IPS-20b (cell line): Measurements from ENCODE around the gene TCEANC2.
"Not testable (repeated sequence)": the region's sequence is repeated elsewhere in the genome, so short reads cannot be mapped to it uniquely, and the experiment has no call there.

ENCODE experiments used
- H3K27ac ChIP-seq: one replicate; pipeline ENCODE4 v1.5.1; 2013; ENCODE audit warnings: low read length
- H3K27me3 ChIP-seq: 2 replicates; pipeline ENCODE4 v1.6.1; 2013; ENCODE audit warnings: mild to moderate bottlenecking, low read length, inconsistent platforms; ENCODE audit not compliant: insufficient read depth
- H3K36me3 ChIP-seq: 2 replicates; pipeline ENCODE4 v1.6.1; 2013; ENCODE audit warnings: low read depth, mild to moderate bottlenecking, inconsistent platforms, low read length, moderate library complexity; ENCODE audit not compliant: insufficient read depth
- H3K4me1 ChIP-seq: 2 replicates; pipeline ENCODE4 v1.6.1; 2013; ENCODE audit warnings: mild to moderate bottlenecking, control low read depth, inconsistent platforms, low read length, moderate library complexity; ENCODE audit not compliant: insufficient read depth
- H3K4me3 ChIP-seq: 2 replicates; pipeline ENCODE4 v1.5.1; 2013; ENCODE audit warnings: mild to moderate bottlenecking, low read length, inconsistent platforms
- H3K9ac ChIP-seq: 2 replicates; pipeline ENCODE4 v1.6.1; 2013; ENCODE audit warnings: low read depth, mild to moderate bottlenecking, inconsistent platforms, low read length, moderate library complexity
- H3K9me3 ChIP-seq: 2 replicates; pipeline ENCODE4 v1.6.1; 2013; ENCODE audit warnings: mild to moderate bottlenecking, low read depth, low read length, inconsistent platforms; ENCODE audit not compliant: insufficient read depth

Gene TCEANC2

DNA sequence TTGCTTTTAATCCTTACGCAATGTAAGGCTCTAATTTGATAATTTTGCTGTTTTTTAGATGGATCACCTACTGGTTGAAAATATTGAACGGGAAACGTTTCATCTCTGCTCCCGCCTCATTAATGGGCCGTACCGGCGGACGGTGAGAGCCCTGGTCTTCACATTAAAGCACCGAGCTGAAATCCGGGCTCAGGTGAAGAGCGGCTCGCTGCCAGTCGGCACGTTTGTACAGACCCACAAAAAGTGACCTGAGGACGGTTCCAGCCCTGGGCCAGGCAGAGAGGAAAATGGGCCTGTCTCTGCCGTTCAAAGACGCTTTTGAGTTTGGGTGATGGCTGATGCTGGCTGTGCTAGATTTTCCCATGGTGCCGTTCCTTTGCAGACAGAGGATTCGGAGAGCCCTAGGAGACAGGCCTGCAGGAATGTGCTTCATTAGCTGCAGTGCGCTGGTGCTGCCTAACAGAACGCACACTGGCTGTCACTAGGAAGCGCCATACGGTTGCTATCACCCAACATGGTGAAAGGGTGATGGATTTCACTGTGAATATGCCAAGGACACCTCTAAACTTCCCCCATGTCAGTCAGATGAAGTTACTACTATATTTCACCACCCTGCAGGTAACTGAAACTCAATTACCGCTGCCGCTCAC lies 42.9 kb downstream of the TCEANC2 start:
- no peaks in the 10 kb centered on the region for H3K36me3 ChIP-seq
- no peaks in the 10 kb centered on the region for H3K9me3 ChIP-seq
- no peak overlapping the region for H3K9ac ChIP-seq
- no peaks in the 10 kb centered on the region for H3K4me1 ChIP-seq
- H3K27me3 ChIP-seq: no peaks in the 10 kb centered on the region
- no peak overlapping the region for H3K4me3 ChIP-seq
- H3K27ac ChIP-seq: no peak overlapping the region

DNA sequence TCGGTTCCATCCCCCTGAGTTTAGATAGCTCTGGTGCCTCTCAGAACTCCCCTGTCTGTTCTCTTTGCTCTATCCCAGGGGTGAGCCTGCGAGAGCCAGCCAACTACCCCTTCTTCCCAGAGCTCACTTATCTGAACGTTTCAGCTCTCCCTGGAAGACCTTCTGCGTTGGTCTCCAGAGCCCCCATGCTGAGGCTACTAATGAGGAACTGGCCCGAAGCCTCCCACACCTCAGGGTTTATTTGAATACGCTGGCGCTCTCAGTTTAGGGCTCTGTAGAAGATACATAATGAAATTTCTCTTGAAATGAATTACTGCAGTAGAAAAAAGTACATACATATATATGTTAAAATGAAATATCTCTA lies 43.5 kb downstream of the TCEANC2 start:
- Histone ChIP-seq H3K9ac (no peak overlapping the region), H3K27me3 (no peaks in the 10 kb centered on the region), H3K9me3 (no peaks in the 10 kb centered on the region), H3K36me3 (no peaks in the 10 kb centered on the region), H3K4me3 (no peak overlapping the region), H3K4me1 (no peaks in the 10 kb centered on the region), H3K27ac (no peak overlapping the region)

DNA sequence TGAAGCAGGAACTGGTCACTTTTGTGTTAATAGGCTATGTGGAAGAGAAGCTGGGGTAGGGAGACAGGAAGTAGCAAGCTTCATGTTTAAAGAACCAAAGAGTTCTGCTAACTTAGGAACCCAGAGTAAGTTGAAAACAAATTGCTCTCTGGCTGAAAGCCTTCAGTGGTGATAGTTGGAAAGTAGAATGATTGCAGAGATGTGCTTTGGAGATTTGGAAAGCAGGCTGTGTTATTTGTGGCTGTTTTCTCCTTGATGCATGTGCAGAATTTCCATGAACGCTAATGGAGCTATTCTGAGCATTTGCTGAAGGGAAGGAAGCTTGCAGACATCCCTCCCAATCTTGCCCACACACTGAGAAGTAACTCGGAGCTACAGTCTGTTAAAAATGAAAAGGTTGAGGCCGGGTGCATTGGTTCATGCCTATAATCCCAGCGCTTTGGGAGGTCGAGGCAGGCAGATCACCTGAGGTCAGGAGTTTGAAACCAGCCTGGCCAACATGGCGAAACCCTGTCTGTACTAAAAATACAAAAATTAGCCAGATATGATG lies 45.7 kb downstream of the TCEANC2 start:
- no peak overlapping the region for H3K27ac ChIP-seq
- H3K27me3 ChIP-seq: no peaks in the 10 kb centered on the region
- H3K4me3 ChIP-seq: no peak overlapping the region
- no peak overlapping the region for H3K9ac ChIP-seq
- H3K9me3 ChIP-seq: no peaks in the 10 kb centered on the region
- no peaks in the 10 kb centered on the region for H3K36me3 ChIP-seq
- no peaks in the 10 kb centered on the region for H3K4me1 ChIP-seq

DNA sequence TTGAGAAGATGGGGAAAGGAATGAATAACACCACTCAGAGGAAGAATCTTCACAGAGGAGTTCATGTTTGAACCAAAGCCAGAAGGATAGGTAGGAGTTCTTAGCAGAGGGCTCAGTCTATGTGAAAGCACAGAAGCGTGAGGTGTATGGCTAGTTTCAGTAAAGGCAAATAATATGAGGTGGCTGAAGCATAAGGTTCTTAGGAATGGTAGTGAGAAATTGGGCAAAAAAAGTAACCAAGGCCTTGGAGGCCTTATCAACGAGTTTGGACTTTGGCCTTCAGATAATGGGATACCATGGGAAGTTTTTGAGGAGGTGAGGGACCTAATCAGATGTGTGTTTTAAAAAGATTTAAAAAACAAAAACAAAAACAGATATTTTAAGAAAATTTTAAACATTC lies 47.1 kb downstream of the TCEANC2 start:
- Histone ChIP-seq H3K9me3 (no peaks in the 10 kb centered on the region), H3K27me3 (no peaks in the 10 kb centered on the region), H3K4me3 (no peak overlapping the region), H3K27ac (no peak overlapping the region), H3K36me3 (no peaks in the 10 kb centered on the region), H3K9ac (no peak overlapping the region), H3K4me1 (no peaks in the 10 kb centered on the region)

DNA sequence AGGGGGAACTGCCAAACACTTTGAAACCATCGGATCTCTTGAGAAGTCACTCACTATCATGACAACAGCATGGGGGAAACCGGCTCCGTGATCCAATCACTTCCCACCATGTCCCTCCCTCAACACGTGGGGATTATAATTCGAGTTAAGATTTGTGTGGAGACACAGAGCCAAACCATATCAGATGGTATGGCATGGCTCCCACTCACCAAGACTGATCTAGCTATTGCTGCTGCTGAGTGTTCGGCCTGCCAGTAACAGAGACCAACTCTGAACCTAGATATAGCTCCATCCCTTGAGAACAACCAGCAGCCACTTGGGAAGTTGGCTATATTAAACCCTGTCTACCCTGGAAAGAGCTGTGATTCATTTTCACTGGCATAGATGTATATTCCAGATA lies 50.0 kb downstream of the TCEANC2 start:
- Histone ChIP-seq H3K9me3 (no peaks in the 10 kb centered on the region), H3K27me3 (no peaks in the 10 kb centered on the region), H3K4me3 (no peak overlapping the region), H3K36me3 (no peaks in the 10 kb centered on the region), H3K4me1 (0 out of 2 replicates have a peak, but pooled peaks cover 3% of the 10 kb centered on the region), H3K9ac (no peak overlapping the region), H3K27ac (no peak overlapping the region)

DNA sequence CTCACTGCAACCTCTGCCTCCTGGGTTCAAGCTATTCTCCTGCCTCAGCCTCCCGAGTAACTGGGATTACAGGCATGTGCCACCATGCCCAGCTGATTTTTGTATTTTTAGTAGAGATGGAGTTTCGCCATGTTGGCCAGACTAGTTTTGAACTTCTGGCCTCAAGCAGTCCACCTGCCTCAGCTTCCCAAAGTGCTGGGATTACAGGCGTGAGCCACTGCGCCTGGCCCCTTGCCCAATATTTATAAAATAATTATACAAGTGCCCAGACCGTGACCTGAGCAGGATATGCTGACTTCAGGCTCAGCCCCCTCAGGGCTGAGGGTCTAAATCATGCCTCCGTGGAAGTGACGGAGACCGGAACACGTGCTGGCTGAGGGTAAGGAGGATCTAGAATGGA lies 51.2 kb downstream of the TCEANC2 start:
- H3K9ac ChIP-seq, H3K27me3 ChIP-seq, H3K4me3 ChIP-seq, H3K9me3 ChIP-seq, H3K36me3 ChIP-seq, H3K4me1 ChIP-seq, H3K27ac ChIP-seq: not testable (repeated sequence)

DNA sequence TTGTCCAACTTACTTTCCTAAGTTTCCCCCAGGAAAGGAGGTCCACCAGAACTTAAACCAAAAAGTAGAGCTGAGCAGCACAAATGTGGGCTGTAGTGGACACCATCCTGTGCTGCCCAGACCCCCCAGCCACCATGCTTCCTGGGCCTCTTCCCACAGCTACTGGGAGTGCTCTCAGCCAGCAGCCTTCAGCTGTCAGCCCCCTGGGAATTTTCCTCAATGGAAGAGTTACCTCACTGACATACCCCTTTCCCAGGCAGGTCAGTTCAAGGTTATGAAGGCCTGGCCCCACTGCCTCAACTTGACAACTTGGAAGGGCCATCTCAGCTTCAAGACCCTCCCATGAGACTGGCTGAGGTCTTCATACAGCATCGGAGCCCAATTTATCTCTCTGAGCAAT lies 51.7 kb downstream of the TCEANC2 start:
- Histone ChIP-seq H3K4me3 (no peak overlapping the region), H3K4me1 (0 out of 2 replicates have a peak, but pooled peaks cover 3% of the 10 kb centered on the region), H3K27me3 (no peaks in the 10 kb centered on the region), H3K27ac (no peak overlapping the region), H3K9ac (no peak overlapping the region), H3K36me3 (no peaks in the 10 kb centered on the region), H3K9me3 (no peaks in the 10 kb centered on the region)

DNA sequence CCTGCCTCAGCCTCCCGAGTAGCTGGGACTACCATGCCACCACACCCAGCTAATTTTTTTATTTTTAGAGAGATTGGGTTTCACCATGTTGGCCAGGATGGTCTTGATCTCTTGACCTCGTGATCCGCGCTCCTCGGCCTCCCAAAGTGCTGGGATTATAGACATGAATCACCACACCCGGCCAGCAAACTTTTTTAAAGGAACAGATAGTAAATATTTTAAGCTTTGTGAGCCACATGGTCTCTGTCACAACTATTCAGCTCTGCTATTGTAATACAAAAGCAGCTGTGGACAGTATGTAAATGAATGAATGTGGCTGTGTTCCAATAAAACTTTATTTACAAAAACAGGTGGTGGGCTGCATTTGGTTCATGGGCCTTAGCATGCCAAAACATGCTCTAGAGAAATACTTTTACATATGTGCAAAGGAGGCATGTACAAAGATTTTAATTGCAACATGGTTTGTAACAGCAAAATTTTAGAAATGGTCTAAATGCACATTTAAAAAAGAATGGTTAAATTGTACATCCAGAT lies 52.4 kb downstream of the TCEANC2 start:
- Histone ChIP-seq H3K27me3 (no peaks in the 10 kb centered on the region), H3K9ac (no peak overlapping the region), H3K36me3 (no peaks in the 10 kb centered on the region), H3K27ac (no peak overlapping the region), H3K4me3 (no peak overlapping the region), H3K4me1 (0 out of 2 replicates have a peak, but pooled peaks cover 3% of the 10 kb centered on the region), H3K9me3 (no peaks in the 10 kb centered on the region)

DNA sequence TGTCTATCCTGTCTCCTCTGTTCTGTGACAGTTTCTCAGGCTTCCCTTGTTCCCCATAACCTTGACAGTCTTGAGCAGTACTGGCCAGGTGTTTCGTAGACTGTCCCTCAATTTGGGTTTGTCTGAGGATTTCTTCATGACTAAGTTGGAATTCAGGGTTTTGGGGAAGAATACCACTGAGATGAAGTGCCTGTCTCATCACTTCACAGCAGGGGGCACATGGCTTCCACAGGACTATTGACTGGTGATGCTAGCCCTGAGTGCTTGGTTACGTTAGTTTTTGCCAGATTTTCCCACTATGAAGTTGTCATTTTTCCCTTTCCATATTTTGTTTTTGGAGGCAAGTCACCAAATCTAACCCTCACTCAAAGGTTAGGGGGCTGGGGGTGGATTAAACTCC lies 53.7 kb downstream of the TCEANC2 start:
- H3K9me3 ChIP-seq: no peaks in the 10 kb centered on the region
- H3K4me1 ChIP-seq: 0 out of 2 replicates have a peak, but pooled peaks cover 3% of the 10 kb centered on the region
- no peak overlapping the region for H3K4me3 ChIP-seq
- no peaks in the 10 kb centered on the region for H3K36me3 ChIP-seq
- H3K27me3 ChIP-seq: no peaks in the 10 kb centered on the region
- H3K27ac ChIP-seq: no peak overlapping the region
- H3K9ac ChIP-seq: no peak overlapping the region

DNA sequence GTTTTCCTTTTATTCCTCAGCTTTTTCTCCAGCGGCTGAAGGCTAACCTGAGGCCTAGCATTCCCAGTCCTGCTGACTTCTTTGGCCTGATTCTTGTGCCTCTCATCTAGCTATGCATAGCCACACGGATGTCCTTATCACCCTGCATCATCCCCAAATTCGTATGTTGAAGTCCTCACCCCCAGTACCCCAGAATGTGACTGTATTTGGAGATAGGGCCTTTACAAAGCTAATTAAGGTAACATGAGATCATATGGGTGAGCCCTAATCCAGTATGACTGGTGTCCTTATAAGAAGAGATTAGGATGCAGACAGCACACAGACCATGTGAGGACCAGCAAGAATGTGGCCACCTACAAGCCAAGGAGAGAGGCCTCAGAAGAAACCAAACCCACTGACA lies 54.7 kb downstream of the TCEANC2 start:
- Histone ChIP-seq H3K4me3 (no peak overlapping the region), H3K36me3 (no peaks in the 10 kb centered on the region), H3K4me1 (0 out of 2 replicates have a peak, but pooled peaks cover 3% of the 10 kb centered on the region), H3K27me3 (no peaks in the 10 kb centered on the region), H3K9ac (no peak overlapping the region), H3K9me3 (no peaks in the 10 kb centered on the region), H3K27ac (no peak overlapping the region)

DNA sequence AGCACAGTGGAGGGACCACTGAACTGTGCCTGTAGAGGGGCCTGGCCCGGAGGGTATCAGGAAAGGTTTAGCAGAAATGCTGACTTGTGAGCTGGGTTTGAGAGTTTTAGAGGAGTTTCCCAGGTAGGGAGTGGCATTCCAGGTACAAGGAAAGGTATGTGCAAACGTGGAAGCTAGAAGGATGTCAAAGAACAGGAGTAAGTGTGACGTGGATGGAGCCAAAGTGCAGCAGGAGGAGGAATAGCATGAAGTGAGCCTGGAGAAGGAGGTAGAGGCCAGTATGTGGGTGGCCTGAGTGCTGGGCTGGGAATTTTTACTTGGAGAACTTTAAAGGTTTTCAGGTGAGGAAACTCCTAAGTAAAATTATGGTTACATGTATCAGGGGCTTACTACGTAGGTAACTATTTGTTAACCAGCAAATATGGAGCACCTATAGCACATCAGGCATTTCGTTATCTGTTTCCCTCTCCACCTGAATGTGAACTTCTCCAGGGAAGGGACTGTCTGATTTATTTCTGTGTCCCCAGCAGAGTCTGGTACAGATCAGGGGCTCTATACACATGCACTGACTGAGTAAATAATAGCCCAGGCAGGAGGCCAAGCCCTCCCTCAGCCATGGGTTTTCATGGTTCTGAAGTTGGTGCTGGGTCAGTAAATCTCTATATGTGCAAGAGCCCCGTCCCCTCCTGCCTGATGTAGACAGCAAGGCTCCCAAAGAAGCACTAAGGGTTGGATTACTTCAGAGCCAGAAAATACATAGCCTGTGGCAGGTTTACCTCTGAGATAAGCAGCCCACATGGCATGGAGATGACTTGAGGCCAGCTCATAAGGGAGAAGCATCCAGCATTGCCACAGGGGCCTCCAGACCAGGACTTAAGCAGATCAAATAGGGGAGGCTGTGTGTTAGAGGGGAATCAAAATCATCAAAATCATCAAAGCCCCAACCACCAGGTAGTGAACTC lies 56.0 kb downstream of the TCEANC2 start:
- H3K9ac ChIP-seq: no peak overlapping the region
- H3K4me1 ChIP-seq: 0 out of 2 replicates have a peak, but pooled peaks cover 3% of the 10 kb centered on the region
- no peaks in the 10 kb centered on the region for H3K27me3 ChIP-seq
- no peak overlapping the region for H3K4me3 ChIP-seq
- no peaks in the 10 kb centered on the region for H3K9me3 ChIP-seq
- H3K27ac ChIP-seq: no peak overlapping the region
- no peaks in the 10 kb centered on the region for H3K36me3 ChIP-seq
